Endothelial cell of umbilical vein (primary cell): ENCODE data around the gene ZNF516.

Experiments
- CTCF ChIP-seq, 2 donors: IDR thresholded peaks; 1 replicate in 1 of 2; 2 replicates in 1 of 2; pipeline ENCODE4 v1.5.1; 2011; ENCODE audit warnings: low read length in 2 of 2, mild to moderate bottlenecking in 2 of 2, moderate library complexity in 2 of 2, control low read depth in 1 of 2, inconsistent platforms in 1 of 2, low read depth in 1 of 2; ENCODE audit not compliant: insufficient read depth in 1 of 2; ENCODE audit errors: extremely low read depth in 1 of 2
- MAX ChIP-seq: IDR thresholded peaks from 2 replicates; pipeline ENCODE4 v1.6.1; 2011; ENCODE audit not compliant: insufficient read depth, insufficient read length
- POLR2A ChIP-seq: IDR thresholded peaks from 2 replicates; pipeline ENCODE4 v1.6.1; 2012; ENCODE audit warnings: low read depth, mild to moderate bottlenecking, control low read depth, low read length

- TF ChIP-seq POLR2A = no peak
- no peak for TF ChIP-seq MAX
- TF ChIP-seq CTCF (IDR thresholded peaks at IDR 0.05; ENCODE audit: extremely low read depth in 1 of 2, insufficient read depth in 1 of 2, low read depth in 1 of 2, low read length in 2 of 2) = no peak
Observed at GRCh38 chr18:76314015-76314414, 181.0 kb downstream of the ZNF516 start.
